K562 treated with DMSO at 1 percent for 24 hours (cell line): ENCODE measurements around the gene TAF15. TPM values are rescaled to one million over a fixed set of nuclear protein-coding genes. Genes with fewer than 3 reads are reported as not detected.

ENCODE experiments used
- total RNA-seq: library from RNA; unstranded; fragments of 300-600 nt; gene quantifications from 2 replicates; pipeline ENCODE4 v1.2.3, GENCODE V29; 2022; ENCODE audit warnings: low read depth; ENCODE audit not compliant: insufficient read depth

TAF15 gene
- 127 and 139 TPM in 2 replicates for total RNA-seq

GRCh38 chr17:35808962-35809854 lies at the start of gene TAF15:
TSS of gene TAF15 (plus strand) at chr17:35809484. CDS start at chr17:35809570, 86 bp downstream.

GRCh38 chr17:35760587-35760986 lies 48.7 kb upstream of the TAF15 start, which contains the start of gene C17orf50:
TSS of gene C17orf50 (plus strand) at chr17:35760887. CDS start at chr17:35760942, 55 bp downstream.

DNA sequence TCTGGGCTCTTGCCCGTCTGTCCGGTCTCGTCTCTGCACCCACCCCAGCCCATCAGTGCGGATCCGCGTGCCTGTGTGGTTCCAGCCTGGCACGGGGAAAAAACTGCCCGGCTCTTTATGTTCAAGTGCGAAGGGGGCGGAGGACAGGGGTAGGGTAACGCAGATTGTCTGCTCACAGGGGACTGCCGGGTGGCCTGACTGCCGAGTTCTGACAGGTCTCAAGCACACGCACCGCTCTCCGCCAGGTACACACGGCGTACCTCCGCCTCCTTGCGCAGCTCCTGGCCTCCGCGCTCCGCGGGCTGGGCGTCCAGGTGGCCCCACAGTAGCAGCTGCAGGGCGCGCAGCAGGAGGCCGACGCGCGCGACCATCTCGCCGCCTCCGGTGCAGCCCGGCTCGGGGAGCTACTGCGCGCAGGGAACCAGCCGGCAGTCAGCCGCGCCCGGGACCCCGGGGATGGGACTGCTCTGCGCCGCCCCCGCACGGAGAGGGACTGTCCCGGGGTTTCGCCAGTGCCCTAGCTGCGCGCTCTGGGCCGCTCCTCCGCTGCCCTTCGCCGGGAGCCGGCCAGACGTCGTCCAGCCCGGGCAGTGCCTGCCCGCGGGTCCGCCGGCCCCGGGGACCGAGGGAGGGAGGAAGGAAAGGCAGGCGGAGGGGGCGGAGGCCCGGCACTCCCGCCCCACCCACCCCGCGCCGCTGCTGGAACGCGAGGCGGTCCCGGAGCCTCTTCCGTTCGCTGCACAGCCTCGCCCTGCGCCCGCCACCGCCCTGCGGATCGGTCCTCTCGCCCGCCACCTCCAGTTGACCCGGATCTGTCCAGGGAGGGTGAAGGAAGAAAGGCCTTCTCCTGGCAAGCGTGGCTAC lies 14.0 kb upstream of the TAF15 start, which contains the start of gene MMP28:
Gene MMP28 (minus strand): TSS at position 635 of the 864 bp plus-strand sequence. CDS start 264 bp downstream, at position 371.

GRCh38 chr17:35868737-35869136 lies 59.5 kb downstream of the TAF15 start, which contains the start of gene HEATR9:
TSS of gene HEATR9 (minus strand) at chr17:35868891. CDS start at chr17:35868742, 149 bp downstream.

DNA sequence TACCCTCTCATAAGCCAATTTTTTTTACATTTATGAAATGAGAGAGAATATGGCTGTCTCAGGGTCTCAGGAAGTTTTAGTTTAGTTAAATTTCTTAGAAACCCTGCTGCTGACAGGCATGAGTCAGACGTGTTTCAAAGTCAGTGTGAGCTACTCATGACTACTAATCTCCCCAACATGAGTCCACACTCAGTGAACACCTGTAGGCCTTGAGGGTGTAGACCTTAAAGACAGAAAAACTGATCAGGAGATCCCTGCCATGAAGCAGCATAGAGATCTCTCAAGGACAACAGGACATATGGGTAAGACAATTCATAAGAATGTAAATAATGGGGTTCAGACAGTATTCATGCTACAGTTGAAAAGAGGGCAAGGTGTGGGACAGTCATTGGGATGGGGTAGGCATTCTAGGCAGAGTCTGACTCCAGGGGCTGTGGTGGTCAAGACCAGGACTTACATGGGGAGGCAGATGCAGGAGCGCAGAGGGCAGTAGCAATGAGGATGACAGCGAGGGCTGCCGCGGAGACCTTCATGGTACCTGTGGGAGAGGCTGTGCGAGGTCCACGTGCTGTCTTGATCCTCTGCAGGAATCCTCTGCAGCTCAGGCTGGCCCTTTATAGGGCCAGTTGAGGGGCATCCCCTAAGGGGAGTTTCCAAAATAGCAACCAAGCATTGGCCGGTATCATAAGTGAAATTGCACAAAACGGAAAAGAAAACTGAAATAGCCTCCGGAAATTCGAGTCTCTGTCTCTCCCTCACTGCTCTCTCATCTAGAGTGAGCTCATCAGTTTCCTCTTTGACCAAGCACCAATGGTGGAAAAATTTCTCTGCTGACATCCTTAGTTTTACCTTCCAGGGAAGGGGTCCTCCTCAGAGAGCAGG lies 70.7 kb downstream of the TAF15 start, which contains the start of gene CCL5:
Gene CCL5 (minus strand): TSS at position 588 of the 882 bp plus-strand sequence.

Other genes with a start within 250 kb of the TAF15 start
- gene SLFN14, start 248.7 kb upstream of the TAF15 start, total RNA-seq = 2.2 and 2.9 TPM in 2 replicates
- gene PEX12, start 230.9 kb upstream of the TAF15 start, total RNA-seq = 8.6 and 8.8 TPM in 2 replicates
- gene AP2B1, start 222.2 kb upstream of the TAF15 start, total RNA-seq = 93.4 and 98.6 TPM in 2 replicates
- 0.10 TPM in 1 of 2 replicates, not detected in the other for gene RASL10B, start 77.8 kb upstream of the TAF15 start, total RNA-seq
- not detected in 2 replicates for gene GAS2L2, start 56.2 kb upstream of the TAF15 start, total RNA-seq
- gene C17orf50, start 48.6 kb upstream of the TAF15 start, total RNA-seq = not detected in 2 replicates
- not detected in 2 replicates for gene MMP28, start 13.8 kb upstream of the TAF15 start, total RNA-seq
- not detected in 2 replicates for gene HEATR9, start 59.4 kb downstream of the TAF15 start, total RNA-seq
- 0.53 and 0.67 TPM in 2 replicates for gene CCL5, start 70.9 kb downstream of the TAF15 start, total RNA-seq
- 10.2 and 13.9 TPM in 2 replicates for gene RDM1, start 121.3 kb downstream of the TAF15 start, total RNA-seq
- gene LYZL6, start 134.2 kb downstream of the TAF15 start, total RNA-seq = not detected in 2 replicates
- not detected in 2 replicates for gene CCL16, start 172.0 kb downstream of the TAF15 start, total RNA-seq
- not detected in 2 replicates for gene CCL14, start 177.2 kb downstream of the TAF15 start, total RNA-seq
- not detected in 2 replicates for gene CCL15, start 192.1 kb downstream of the TAF15 start, total RNA-seq
- gene CCL23, start 208.5 kb downstream of the TAF15 start, total RNA-seq = not detected in 2 replicates